HG03045 (cell line): ENCODE measurements around the gene ELK3.
"Not testable (repeated sequence)": the region's sequence is repeated elsewhere in the genome, so short reads cannot be mapped to it uniquely, and the experiment has no call there.

Experiments used
- ATAC-seq: cut with Tn5 transposase; IDR thresholded peaks from one replicate; pipeline ENCODE4 v1.9.1; 2021; ENCODE audit warnings: mild to moderate bottlenecking, moderate library complexity; ENCODE audit not compliant: unreplicated experiment

Gene ELK3

DNA sequence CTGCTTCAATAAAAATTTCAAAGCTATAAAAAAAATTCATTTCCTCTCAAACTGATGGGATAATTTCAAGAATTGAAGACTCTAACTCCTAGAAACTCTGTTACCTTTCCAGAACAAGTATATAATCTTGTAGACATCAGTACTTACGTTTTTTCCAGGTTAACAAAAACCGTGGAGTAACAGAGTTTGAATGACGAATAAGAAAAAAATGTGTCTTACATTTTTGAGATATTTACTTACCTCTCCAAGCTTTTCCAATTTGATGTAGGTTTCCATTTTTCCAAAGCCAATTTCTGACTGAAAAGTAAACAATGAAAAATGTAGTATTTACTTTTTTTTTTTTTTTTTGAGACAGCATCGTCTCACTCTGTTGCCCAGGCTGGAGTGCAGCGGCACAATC lies 105.9 kb downstream of the ELK3 start:
- no peak for ATAC-seq

- ATAC-seq: no peak
Measured at GRCh38 chr12:96301732-96302131, 107.6 kb downstream of the ELK3 start.

DNA sequence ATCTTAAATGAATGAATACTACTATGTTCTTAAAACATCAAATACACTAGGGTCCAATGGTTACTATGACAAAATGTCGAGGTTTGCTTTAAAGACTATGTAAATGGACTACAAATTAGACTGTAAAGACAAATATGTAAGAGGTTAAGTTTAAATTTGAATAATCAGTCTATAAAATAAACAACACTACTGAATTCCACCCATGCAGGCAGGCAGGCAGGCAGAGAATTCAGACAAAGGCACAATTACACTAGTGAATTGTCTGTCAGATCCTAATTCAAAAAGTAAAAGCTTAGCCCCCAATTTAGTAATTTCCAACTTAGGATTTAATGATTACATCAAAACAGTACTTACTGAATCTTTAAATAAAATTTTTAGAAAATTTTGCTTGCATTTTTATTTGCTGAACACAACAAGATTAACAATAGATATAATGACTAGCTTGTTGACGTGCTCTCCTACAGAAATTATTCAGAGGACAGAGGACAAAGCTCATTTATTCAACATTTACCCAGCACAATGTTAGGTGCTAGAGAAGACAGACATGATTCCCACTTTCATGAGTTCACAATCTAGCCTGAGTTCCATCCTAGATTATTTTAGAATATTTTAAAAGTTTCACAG lies 108.6 kb downstream of the ELK3 start:
- ATAC-seq: no peak

- no peak for ATAC-seq
Measured at GRCh38 chr12:96303653-96304052, 109.5 kb downstream of the ELK3 start.

GRCh38 chr12:96305665-96306064 lies 111.5 kb downstream of the ELK3 start:
- ATAC-seq: no peak

- no peak for ATAC-seq
Measured at GRCh38 chr12:96308881-96309280, 114.7 kb downstream of the ELK3 start.

GRCh38 chr12:96310067-96310466 lies 115.9 kb downstream of the ELK3 start:
- no peak for ATAC-seq

GRCh38 chr12:96311191-96311590 lies 117.0 kb downstream of the ELK3 start:
- no peak for ATAC-seq

DNA sequence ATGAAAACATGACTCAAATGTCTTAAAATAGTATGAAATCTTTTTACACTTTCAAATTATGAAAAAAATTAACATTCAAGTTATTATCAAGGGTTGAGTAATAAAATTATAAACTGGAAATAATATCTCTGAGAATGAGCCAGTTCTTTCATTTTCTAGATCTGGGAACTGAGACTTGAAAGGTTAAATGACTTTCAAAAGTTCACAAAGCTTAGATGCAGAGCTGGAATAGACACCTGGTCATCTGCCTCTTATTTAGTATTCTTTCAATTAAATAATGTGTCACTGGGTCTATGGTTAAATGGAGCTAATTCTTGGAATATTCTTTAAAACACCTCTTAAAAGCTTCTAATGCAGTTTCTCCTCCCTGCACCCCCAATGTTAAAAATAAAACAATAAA lies 119.4 kb downstream of the ELK3 start:
- ATAC-seq: no peak

GRCh38 chr12:96314723-96315122 lies 120.5 kb downstream of the ELK3 start:
- no peak for ATAC-seq

- ATAC-seq: not testable (repeated sequence)
Measured at GRCh38 chr12:96315741-96316481, 121.7 kb downstream of the ELK3 start.

DNA sequence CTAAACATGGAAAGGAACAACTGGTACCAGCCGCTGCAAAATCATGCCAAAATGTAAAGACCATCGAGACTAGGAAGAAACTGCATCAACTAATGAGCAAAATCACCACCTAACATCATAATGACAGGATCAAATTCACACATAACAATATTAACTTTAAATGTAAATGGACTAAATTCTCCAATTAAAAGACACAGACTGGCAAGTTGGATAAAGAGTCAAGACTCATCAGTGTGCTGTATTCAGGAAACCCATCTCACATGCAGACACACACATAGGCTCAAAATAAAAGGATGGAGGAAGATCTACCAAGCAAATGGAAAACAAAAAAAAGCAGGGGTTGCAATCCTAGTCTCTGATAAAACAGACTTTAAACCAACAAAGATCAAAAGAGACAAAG lies 123.6 kb downstream of the ELK3 start:
- ATAC-seq: not testable (repeated sequence)
